ENCODE data around the gene RAET1G.
"Not testable (repeated sequence)": the region's sequence is repeated elsewhere in the genome, so short reads cannot be mapped to it uniquely, and the experiment has no call there.

DNA sequence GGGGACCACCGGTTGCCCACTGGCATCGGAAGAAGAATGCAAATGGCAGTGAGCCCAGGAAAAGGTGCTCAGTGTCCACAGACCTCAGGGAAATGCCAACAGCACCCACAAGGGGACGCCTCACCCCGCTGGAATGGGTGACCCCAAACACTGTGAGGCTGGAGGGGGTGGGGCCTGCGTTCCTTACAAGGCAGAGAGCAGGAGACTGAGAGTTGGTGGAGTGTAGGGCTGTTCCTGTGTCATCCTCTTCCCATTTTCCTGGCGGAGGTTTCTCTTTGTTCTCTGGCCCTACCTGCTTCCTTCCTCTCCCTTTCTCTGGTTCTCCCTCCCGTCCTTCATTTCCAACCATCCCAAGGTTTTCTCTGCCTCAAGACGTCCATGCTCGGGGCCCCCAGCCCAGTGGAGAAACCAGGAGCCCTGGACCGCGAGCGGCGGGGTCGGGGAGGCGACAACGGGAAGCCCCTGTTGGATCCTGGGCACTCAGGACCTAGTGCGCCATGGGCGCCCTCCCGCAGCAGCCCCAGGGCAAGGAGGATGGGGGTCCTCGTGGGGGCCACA lies 15.2 kb upstream of the RAET1G start:
- TF ChIP-seq, protein P1, sequence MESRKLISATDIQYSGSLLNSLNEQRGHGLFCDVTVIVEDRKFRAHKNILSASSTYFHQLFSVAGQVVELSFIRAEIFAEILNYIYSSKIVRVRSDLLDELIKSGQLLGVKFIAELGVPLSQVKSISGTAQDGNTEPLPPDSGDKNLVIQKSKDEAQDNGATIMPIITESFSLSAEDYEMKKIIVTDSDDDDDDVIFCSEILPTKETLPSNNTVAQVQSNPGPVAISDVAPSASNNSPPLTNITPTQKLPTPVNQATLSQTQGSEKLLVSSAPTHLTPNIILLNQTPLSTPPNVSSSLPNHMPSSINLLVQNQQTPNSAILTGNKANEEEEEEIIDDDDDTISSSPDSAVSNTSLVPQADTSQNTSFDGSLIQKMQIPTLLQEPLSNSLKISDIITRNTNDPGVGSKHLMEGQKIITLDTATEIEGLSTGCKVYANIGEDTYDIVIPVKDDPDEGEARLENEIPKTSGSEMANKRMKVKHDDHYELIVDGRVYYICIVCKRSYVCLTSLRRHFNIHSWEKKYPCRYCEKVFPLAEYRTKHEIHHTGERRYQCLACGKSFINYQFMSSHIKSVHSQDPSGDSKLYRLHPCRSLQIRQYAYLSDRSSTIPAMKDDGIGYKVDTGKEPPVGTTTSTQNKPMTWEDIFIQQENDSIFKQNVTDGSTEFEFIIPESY (CRISPR knock-in tag; IDR thresholded peaks at IDR 0.05): not testable (repeated sequence)
- not testable (repeated sequence) for TF ChIP-seq CHD2 (IDR thresholded peaks at IDR 0.05; ENCODE audit: low read depth, low read length); BRCA1 (CRISPR knock-in tag; IDR thresholded peaks at IDR 0.05)
- TF ChIP-seq, protein P2, sequence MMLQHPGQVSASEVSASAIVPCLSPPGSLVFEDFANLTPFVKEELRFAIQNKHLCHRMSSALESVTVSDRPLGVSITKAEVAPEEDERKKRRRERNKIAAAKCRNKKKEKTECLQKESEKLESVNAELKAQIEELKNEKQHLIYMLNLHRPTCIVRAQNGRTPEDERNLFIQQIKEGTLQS (CRISPR knock-in tag; IDR thresholded peaks at IDR 0.05): not testable (repeated sequence)
- TF ChIP-seq, protein P3, sequence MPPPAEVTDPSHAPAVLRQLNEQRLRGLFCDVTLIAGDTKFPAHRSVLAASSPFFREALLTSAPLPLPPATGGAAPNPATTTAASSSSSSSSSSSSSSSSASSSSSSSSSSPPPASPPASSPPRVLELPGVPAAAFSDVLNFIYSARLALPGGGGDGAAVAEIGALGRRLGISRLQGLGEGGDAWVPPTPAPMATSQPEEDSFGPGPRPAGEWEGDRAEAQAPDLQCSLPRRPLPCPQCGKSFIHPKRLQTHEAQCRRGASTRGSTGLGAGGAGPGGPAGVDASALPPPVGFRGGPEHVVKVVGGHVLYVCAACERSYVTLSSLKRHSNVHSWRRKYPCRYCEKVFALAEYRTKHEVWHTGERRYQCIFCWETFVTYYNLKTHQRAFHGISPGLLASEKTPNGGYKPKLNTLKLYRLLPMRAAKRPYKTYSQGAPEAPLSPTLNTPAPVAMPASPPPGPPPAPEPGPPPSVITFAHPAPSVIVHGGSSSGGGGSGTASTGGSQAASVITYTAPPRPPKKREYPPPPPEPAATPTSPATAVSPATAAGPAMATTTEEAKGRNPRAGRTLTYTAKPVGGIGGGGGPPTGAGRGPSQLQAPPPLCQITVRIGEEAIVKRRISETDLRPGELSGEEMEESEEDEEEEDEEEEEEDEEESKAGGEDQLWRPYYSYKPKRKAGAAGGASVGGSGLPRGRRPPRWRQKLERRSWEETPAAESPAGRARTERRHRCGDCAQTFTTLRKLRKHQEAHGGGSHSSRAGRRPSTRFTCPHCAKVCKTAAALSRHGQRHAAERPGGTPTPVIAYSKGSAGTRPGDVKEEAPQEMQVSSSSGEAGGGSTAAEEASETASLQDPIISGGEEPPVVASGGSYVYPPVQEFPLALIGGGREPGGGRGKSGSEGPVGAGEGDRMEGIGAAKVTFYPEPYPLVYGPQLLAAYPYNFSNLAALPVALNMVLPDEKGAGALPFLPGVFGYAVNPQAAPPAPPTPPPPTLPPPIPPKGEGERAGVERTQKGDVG (CRISPR knock-in tag; IDR thresholded peaks at IDR 0.05; ENCODE audit: borderline replicate concordance): not testable (repeated sequence)
- TF ChIP-seq, protein P4, sequence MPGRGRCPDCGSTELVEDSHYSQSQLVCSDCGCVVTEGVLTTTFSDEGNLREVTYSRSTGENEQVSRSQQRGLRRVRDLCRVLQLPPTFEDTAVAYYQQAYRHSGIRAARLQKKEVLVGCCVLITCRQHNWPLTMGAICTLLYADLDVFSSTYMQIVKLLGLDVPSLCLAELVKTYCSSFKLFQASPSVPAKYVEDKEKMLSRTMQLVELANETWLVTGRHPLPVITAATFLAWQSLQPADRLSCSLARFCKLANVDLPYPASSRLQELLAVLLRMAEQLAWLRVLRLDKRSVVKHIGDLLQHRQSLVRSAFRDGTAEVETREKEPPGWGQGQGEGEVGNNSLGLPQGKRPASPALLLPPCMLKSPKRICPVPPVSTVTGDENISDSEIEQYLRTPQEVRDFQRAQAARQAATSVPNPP (CRISPR knock-in tag; IDR thresholded peaks at IDR 0.05): not testable (repeated sequence)
